ENCODE data around the gene KSR1.
A peak's percentile ranks its signal among the peaks of the same experiment; 100 is the strongest.
"Not testable (repeated sequence)": the region's sequence is repeated elsewhere in the genome, so short reads cannot be mapped to it uniquely, and the experiment has no call there.

The KSR1 gene

GRCh38 chr17:27633312-27634025 lies 177.2 kb downstream of the KSR1 start:
- no peak for DNase-seq (ENCODE audit: low read depth in 2 of 2)

GRCh38 chr17:27634026-27634335 lies 177.7 kb downstream of the KSR1 start:
- no peak for DNase-seq (ENCODE audit: low read depth in 2 of 2)

- no peak for DNase-seq (ENCODE audit: low read depth in 2 of 2)
Measured at GRCh38 chr17:27634776-27635175, 178.5 kb downstream of the KSR1 start.

GRCh38 chr17:27635275-27635823 lies 179.1 kb downstream of the KSR1 start:
- DNase-seq (ENCODE audit: low read depth in 2 of 2) = no peak

GRCh38 chr17:27636005-27636520 lies 179.8 kb downstream of the KSR1 start:
- DNase-seq (ENCODE audit: low read depth in 2 of 2) = not testable (repeated sequence)

- DNase-seq (ENCODE audit: low read depth in 2 of 2) = not testable (repeated sequence)
Measured at GRCh38 chr17:27637818-27638217, 181.6 kb downstream of the KSR1 start.

GRCh38 chr17:27638415-27638914 lies 182.2 kb downstream of the KSR1 start:
- not testable (repeated sequence) for DNase-seq (ENCODE audit: low read depth in 2 of 2)

GRCh38 chr17:27640790-27641189 lies 184.5 kb downstream of the KSR1 start:
- DNase-seq (ENCODE audit: low read depth in 2 of 2) = no peak

GRCh38 chr17:27644586-27644985 lies 188.3 kb downstream of the KSR1 start:
- DNase-seq (ENCODE audit: low read depth in 2 of 2) = no peak

- DNase-seq (ENCODE audit: low read depth in 2 of 2) = not testable (repeated sequence)
Measured at GRCh38 chr17:27645621-27646020, 189.4 kb downstream of the KSR1 start.

- no peak for DNase-seq (ENCODE audit: low read depth in 2 of 2)
Measured at GRCh38 chr17:27646232-27646631, 190.0 kb downstream of the KSR1 start.

- DNase-seq (ENCODE audit: low read depth in 2 of 2) = no peak
Measured at GRCh38 chr17:27647765-27648164, 191.5 kb downstream of the KSR1 start.

GRCh38 chr17:27649111-27649571 lies 192.9 kb downstream of the KSR1 start:
- DNase-seq (ENCODE audit: low read depth in 2 of 2) = not testable (repeated sequence)

GRCh38 chr17:27649929-27650328 lies 193.7 kb downstream of the KSR1 start:
- no peak for DNase-seq (ENCODE audit: low read depth in 2 of 2)

- no peak for DNase-seq (ENCODE audit: low read depth in 2 of 2)
Measured at GRCh38 chr17:27650836-27651235, 194.6 kb downstream of the KSR1 start.

GRCh38 chr17:27651411-27652345 lies 195.4 kb downstream of the KSR1 start:
- peak; percentile 56 to 68 for DNase-seq (ENCODE audit: low read depth in 2 of 2)

GRCh38 chr17:27653449-27653971 lies 197.3 kb downstream of the KSR1 start:
- not testable (repeated sequence) for DNase-seq (ENCODE audit: low read depth in 2 of 2)

GRCh38 chr17:27654136-27654535 lies 197.9 kb downstream of the KSR1 start:
- no peak for DNase-seq (ENCODE audit: low read depth in 2 of 2)

GRCh38 chr17:27654654-27655524 lies 198.6 kb downstream of the KSR1 start:
- DNase-seq (ENCODE audit: low read depth in 2 of 2) = peak; percentile 49 to 71

- DNase-seq (ENCODE audit: low read depth in 2 of 2) = not testable (repeated sequence)
Measured at GRCh38 chr17:27655525-27656111, 199.4 kb downstream of the KSR1 start.
